ENCODE results near the gene MOK. TPM values are rescaled to one million over a fixed set of nuclear protein-coding genes. Genes with fewer than 3 reads are reported as not detected.

Gene MOK
- total RNA-seq, 1 donor from 2014 or later: 7.6 TPM

- H3K36me3 Mint-ChIP-seq (ENCODE audit: low read depth): peaks cover 2% of the 10 kb centered on the region
- H3K27me3 Mint-ChIP-seq: no peaks in the 10 kb centered on the region
- intact Hi-C loops (cut with micrococcal nuclease): no loop called here
- no peak overlapping the region for H3K4me3 Mint-ChIP-seq
- H3K27ac Mint-ChIP-seq: no peak overlapping the region
- no peaks in the 10 kb centered on the region for H3K4me1 Mint-ChIP-seq
- H3K9me3 Mint-ChIP-seq: no peaks in the 10 kb centered on the region
- no peak for DNase-seq
Measured at GRCh38 chr14:102225936-102226335, 79.0 kb downstream of the MOK start.

GRCh38 chr14:102225386-102225785, 79.6 kb downstream of the MOK start:
- no peak overlapping the region for H3K27ac Mint-ChIP-seq
- no peaks in the 10 kb centered on the region for H3K4me1 Mint-ChIP-seq
- intact Hi-C loops (cut with micrococcal nuclease): no loop called here
- no peaks in the 10 kb centered on the region for H3K27me3 Mint-ChIP-seq
- no peak overlapping the region for H3K4me3 Mint-ChIP-seq
- no peak for DNase-seq
- peaks cover 2% of the 10 kb centered on the region for H3K36me3 Mint-ChIP-seq (ENCODE audit: low read depth)
- no peaks in the 10 kb centered on the region for H3K9me3 Mint-ChIP-seq

- H3K4me3 Mint-ChIP-seq: no peak overlapping the region
- no peaks in the 10 kb centered on the region for H3K9me3 Mint-ChIP-seq
- H3K36me3 Mint-ChIP-seq (ENCODE audit: low read depth): peaks cover 2% of the 10 kb centered on the region
- H3K27ac Mint-ChIP-seq: no peak overlapping the region
- no peak for DNase-seq
- intact Hi-C loops (cut with micrococcal nuclease): no loop called here
- no peaks in the 10 kb centered on the region for H3K27me3 Mint-ChIP-seq
- H3K4me1 Mint-ChIP-seq: peaks cover 4% of the 10 kb centered on the region
Measured at GRCh38 chr14:102223682-102224081, 81.3 kb downstream of the MOK start.

GRCh38 chr14:102222751-102223150, 82.2 kb downstream of the MOK start:
- Mint-ChIP-seq H3K9me3 (no peaks in the 10 kb centered on the region), H3K4me1 (peaks cover 4% of the 10 kb centered on the region), H3K27me3 (no peaks in the 10 kb centered on the region), H3K36me3 (ENCODE audit: low read depth) (peaks cover 2% of the 10 kb centered on the region), H3K27ac (no peak overlapping the region), H3K4me3 (no peak overlapping the region)
- intact Hi-C loops (cut with micrococcal nuclease): no loop called here
- DNase-seq: no peak

GRCh38 chr14:102222009-102222575, 82.9 kb downstream of the MOK start:
- intact Hi-C loops (cut with micrococcal nuclease): no loop called here
- no peaks in the 10 kb centered on the region for H3K9me3 Mint-ChIP-seq
- H3K27me3 Mint-ChIP-seq: no peaks in the 10 kb centered on the region

GRCh38 chr14:102221026-102221425, 83.9 kb downstream of the MOK start:
- intact Hi-C loops (cut with micrococcal nuclease): no loop called here
- no peak for DNase-seq

More at GRCh38 chr14:102222009-102222575, 82.9 kb downstream of the MOK start:
- no peak for DNase-seq
- Mint-ChIP-seq H3K27ac (no peak overlapping the region), H3K36me3 (ENCODE audit: low read depth) (peaks cover 2% of the 10 kb centered on the region), H3K4me1 (peaks cover 4% of the 10 kb centered on the region), H3K4me3 (no peak overlapping the region)

GRCh38 chr14:102220031-102220430, 84.9 kb downstream of the MOK start:
- Mint-ChIP-seq H3K36me3 (ENCODE audit: low read depth) (peaks cover 2% of the 10 kb centered on the region), H3K27me3 (no peaks in the 10 kb centered on the region), H3K9me3 (no peaks in the 10 kb centered on the region), H3K4me1 (peaks cover 4% of the 10 kb centered on the region), H3K4me3 (no peak overlapping the region), H3K27ac (no peak overlapping the region)
- DNase-seq: no peak
- intact Hi-C loops (cut with micrococcal nuclease): no loop called here

More at GRCh38 chr14:102221026-102221425, 83.9 kb downstream of the MOK start:
- Mint-ChIP-seq H3K27me3 (no peaks in the 10 kb centered on the region), H3K9me3 (no peaks in the 10 kb centered on the region), H3K27ac (no peak overlapping the region), H3K4me3 (no peak overlapping the region), H3K36me3 (ENCODE audit: low read depth) (peaks cover 2% of the 10 kb centered on the region), H3K4me1 (peaks cover 4% of the 10 kb centered on the region)

GRCh38 chr14:102219316-102219715, 85.6 kb downstream of the MOK start:
- Mint-ChIP-seq H3K27ac (no peak overlapping the region), H3K4me1 (peaks cover 4% of the 10 kb centered on the region), H3K4me3 (no peak overlapping the region)

GRCh38 chr14:102218688-102219087, 86.3 kb downstream of the MOK start:
- no peak for DNase-seq
- intact Hi-C loops (cut with micrococcal nuclease): no loop called here
- no peaks in the 10 kb centered on the region for H3K27me3 Mint-ChIP-seq
- H3K4me1 Mint-ChIP-seq: peaks cover 4% of the 10 kb centered on the region
- no peak overlapping the region for H3K27ac Mint-ChIP-seq
- H3K36me3 Mint-ChIP-seq (ENCODE audit: low read depth): no peaks in the 10 kb centered on the region
- no peak overlapping the region for H3K4me3 Mint-ChIP-seq
- H3K9me3 Mint-ChIP-seq: no peaks in the 10 kb centered on the region

More at GRCh38 chr14:102219316-102219715, 85.6 kb downstream of the MOK start:
- Mint-ChIP-seq H3K36me3 (ENCODE audit: low read depth) (no peaks in the 10 kb centered on the region), H3K27me3 (no peaks in the 10 kb centered on the region), H3K9me3 (no peaks in the 10 kb centered on the region)
- DNase-seq: no peak
- intact Hi-C loops (cut with micrococcal nuclease): no loop called here

- Mint-ChIP-seq H3K27me3 (no peaks in the 10 kb centered on the region), H3K27ac (no peak overlapping the region), H3K36me3 (ENCODE audit: low read depth) (no peaks in the 10 kb centered on the region), H3K9me3 (no peaks in the 10 kb centered on the region), H3K4me1 (peaks cover 4% of the 10 kb centered on the region), H3K4me3 (no peak overlapping the region)
- no peak for DNase-seq
- intact Hi-C loops (cut with micrococcal nuclease): no loop called here
Measured at GRCh38 chr14:102217987-102218421, 87.0 kb downstream of the MOK start.

- H3K27ac Mint-ChIP-seq: no peak overlapping the region
- intact Hi-C loops (cut with micrococcal nuclease): no loop called here
- H3K4me1 Mint-ChIP-seq: peaks cover 4% of the 10 kb centered on the region
Measured at GRCh38 chr14:102217399-102217798, 87.6 kb downstream of the MOK start.

GRCh38 chr14:102215576-102216250, 89.3 kb downstream of the MOK start:
- H3K4me1 Mint-ChIP-seq: peaks cover 4% of the 10 kb centered on the region
- no peak overlapping the region for H3K27ac Mint-ChIP-seq
- DNase-seq: no peak
- intact Hi-C loops (cut with micrococcal nuclease): no loop called here
- no peaks in the 10 kb centered on the region for H3K9me3 Mint-ChIP-seq
- no peaks in the 10 kb centered on the region for H3K36me3 Mint-ChIP-seq (ENCODE audit: low read depth)
- no peak overlapping the region for H3K4me3 Mint-ChIP-seq
- H3K27me3 Mint-ChIP-seq: no peaks in the 10 kb centered on the region

More at GRCh38 chr14:102217399-102217798, 87.6 kb downstream of the MOK start:
- H3K9me3 Mint-ChIP-seq: no peaks in the 10 kb centered on the region
- DNase-seq: no peak
- H3K27me3 Mint-ChIP-seq: no peaks in the 10 kb centered on the region
- H3K36me3 Mint-ChIP-seq (ENCODE audit: low read depth): no peaks in the 10 kb centered on the region
- H3K4me3 Mint-ChIP-seq: no peak overlapping the region

GRCh38 chr14:102215071-102215470, 89.9 kb downstream of the MOK start:
- Mint-ChIP-seq H3K36me3 (ENCODE audit: low read depth) (no peaks in the 10 kb centered on the region), H3K4me3 (no peak overlapping the region), H3K4me1 (peaks cover 4% of the 10 kb centered on the region), H3K27ac (no peak overlapping the region), H3K9me3 (no peaks in the 10 kb centered on the region), H3K27me3 (no peaks in the 10 kb centered on the region)
- no peak for DNase-seq
- intact Hi-C loops (cut with micrococcal nuclease): no loop called here

- Mint-ChIP-seq H3K4me1 (no peaks in the 10 kb centered on the region), H3K4me3 (no peak overlapping the region), H3K36me3 (ENCODE audit: low read depth) (peaks cover 7% of the 10 kb centered on the region), H3K9me3 (no peaks in the 10 kb centered on the region), H3K27me3 (no peaks in the 10 kb centered on the region), H3K27ac (no peak overlapping the region)
- DNase-seq: no peak
- intact Hi-C loops (cut with micrococcal nuclease): no loop called here
Measured at GRCh38 chr14:102213984-102214658, 90.8 kb downstream of the MOK start.
